Mesothelial cell of epicardium (in vitro differentiated cells): Measurements from ENCODE around the gene ALX4. TPM values are rescaled to one million over a fixed set of nuclear protein-coding genes. Genes with fewer than 3 reads are reported as not detected.

Source experiments
- DNase-seq, 2 experiments: peaks; one replicate each; pipeline ENCODE4 v3.0.0; 2021; ENCODE audit warnings: low spot score in 2 of 2; ENCODE audit not compliant: unreplicated experiment in 2 of 2
- H3K27ac Mint-ChIP-seq: 2 replicates; pipeline ENCODE4 v1.8.0; 2021; ENCODE audit warnings: mixed read lengths
- H3K27me3 Mint-ChIP-seq: 2 replicates; pipeline ENCODE4 v1.8.0; 2021; ENCODE audit warnings: low read depth, mixed read lengths
- H3K36me3 Mint-ChIP-seq: 2 replicates; pipeline ENCODE4 v1.8.0; 2021; ENCODE audit warnings: mixed read lengths
- H3K4me1 Mint-ChIP-seq: 2 replicates; pipeline ENCODE4 v1.8.0; 2021; ENCODE audit warnings: mixed read lengths
- H3K4me3 Mint-ChIP-seq: 2 replicates; pipeline ENCODE4 v1.8.0; 2021; ENCODE audit warnings: mild to moderate bottlenecking, moderate library complexity, mixed read lengths
- H3K9me3 Mint-ChIP-seq: 2 replicates; pipeline ENCODE4 v1.8.0; 2021; ENCODE audit warnings: mixed read lengths
- CTCF ChIP-seq: fragments of 200-600 bp; sonication (generic); IDR thresholded peaks from one replicate; pipeline ENCODE4 v1.5.0; 2021; ENCODE audit warnings: antibody characterized with exemption; ENCODE audit not compliant: unreplicated experiment
- total RNA-seq: library from RNA; stranded (reverse); gene quantifications from 3 replicates; pipeline ENCODE4 v1.2.1, GENCODE V29; 2021

Gene ALX4
- total RNA-seq, 1 donor from 2014 or later = 5.5 TPM

- H3K4me3 Mint-ChIP-seq = no peak overlapping the region
- no peaks in the 10 kb centered on the region for H3K27me3 Mint-ChIP-seq
- peaks cover 41% of the 10 kb centered on the region for H3K4me1 Mint-ChIP-seq
- peaks cover 23% of the 10 kb centered on the region for H3K9me3 Mint-ChIP-seq
- H3K36me3 Mint-ChIP-seq = peaks cover 50% of the 10 kb centered on the region
- no peak overlapping the region for H3K27ac Mint-ChIP-seq
- DNase-seq = no peak
- TF ChIP-seq CTCF = no peak
Observed at GRCh38 chr11:44248109-44248508, 61.8 kb downstream of the ALX4 start.

DNA sequence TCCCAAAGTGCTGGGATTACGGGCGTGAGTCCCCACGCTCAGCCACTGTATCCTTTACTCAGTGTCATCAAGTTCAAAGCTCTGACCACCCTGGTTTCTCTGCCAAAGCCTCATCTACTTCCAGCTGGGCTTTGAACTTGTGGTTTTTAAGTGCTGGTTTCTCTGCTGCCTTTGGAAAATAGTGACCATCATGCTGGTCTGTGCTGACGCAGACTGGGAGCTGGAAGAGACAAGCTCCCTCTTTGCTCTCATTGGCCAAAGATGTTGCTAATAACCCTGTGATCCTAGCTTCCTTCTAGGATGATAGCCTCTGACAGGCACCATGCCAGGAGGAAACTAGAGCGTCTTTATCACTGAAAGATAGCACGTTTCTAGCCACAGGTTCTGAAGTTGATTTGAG is 62.4 kb downstream of the ALX4 start:
- peaks cover 47% of the 10 kb centered on the region for H3K4me1 Mint-ChIP-seq
- no peaks in the 10 kb centered on the region for H3K27me3 Mint-ChIP-seq
- no peak for TF ChIP-seq CTCF
- H3K36me3 Mint-ChIP-seq = peaks cover 44% of the 10 kb centered on the region
- H3K27ac Mint-ChIP-seq = no peak overlapping the region
- DNase-seq = no peak
- peaks cover 17% of the 10 kb centered on the region for H3K9me3 Mint-ChIP-seq
- no peak overlapping the region for H3K4me3 Mint-ChIP-seq

DNA sequence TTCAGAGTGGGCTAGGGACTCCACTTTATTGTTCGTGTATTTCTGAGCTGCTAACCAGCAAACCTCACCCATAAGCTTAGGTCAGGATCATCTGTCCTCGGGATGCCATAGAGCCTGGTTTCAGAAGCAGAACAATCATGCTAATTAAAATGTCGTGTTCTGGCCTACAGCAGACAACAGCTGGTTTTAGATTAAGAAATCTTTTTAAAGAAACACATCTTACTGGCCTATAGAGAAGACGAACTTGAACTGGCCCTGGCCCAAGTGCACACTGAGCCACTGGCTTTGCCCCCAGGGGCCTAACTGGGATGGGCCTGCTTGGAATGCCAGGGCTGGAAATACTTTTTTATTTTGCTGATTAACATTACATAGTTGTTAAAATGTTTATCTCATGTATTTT is 63.2 kb downstream of the ALX4 start:
- H3K4me1 Mint-ChIP-seq = peaks cover 55% of the 10 kb centered on the region
- no peak for TF ChIP-seq CTCF
- H3K27ac Mint-ChIP-seq = peak overlapping the region; percentile 82
- H3K9me3 Mint-ChIP-seq = peaks cover 9% of the 10 kb centered on the region
- DNase-seq = no peak
- no peaks in the 10 kb centered on the region for H3K27me3 Mint-ChIP-seq
- peaks cover 36% of the 10 kb centered on the region for H3K36me3 Mint-ChIP-seq
- H3K4me3 Mint-ChIP-seq = no peak overlapping the region

DNA sequence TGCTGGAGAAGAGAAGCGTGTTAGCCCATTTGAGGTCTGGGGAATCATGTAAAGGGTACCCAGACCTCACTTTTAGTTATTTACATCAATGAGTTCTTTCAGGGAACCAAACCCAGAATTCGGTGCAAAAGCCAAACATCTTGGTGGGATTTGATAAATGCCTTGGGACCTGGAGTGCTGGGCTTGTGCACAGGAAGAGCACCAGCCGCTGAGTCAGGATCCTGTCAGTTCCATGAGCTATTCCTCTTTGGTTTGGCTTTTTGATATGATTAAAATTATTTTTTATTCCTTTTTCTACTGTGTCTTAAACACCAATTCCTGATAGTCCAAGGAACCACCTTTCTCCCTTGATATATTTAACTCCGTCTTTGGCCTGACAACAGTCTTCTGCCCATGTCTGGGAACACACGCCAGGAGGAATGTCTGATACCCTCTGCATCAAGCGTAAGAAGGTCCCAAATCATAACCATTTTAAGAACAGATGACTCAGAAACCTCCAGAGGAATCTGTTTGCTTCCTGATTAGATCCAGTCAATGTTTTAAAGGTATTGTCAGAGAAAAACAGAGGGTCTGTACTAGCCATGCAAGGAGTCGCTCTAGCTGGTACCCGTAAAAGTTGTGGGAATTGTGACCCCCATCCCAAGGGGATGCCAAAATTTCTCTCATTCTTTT is 65.2 kb downstream of the ALX4 start:
- peaks cover 55% of the 10 kb centered on the region for H3K4me1 Mint-ChIP-seq
- H3K4me3 Mint-ChIP-seq = no peak overlapping the region
- DNase-seq = no peak
- no peak for TF ChIP-seq CTCF
- H3K27ac Mint-ChIP-seq = peak overlapping the region; percentile 93
- no peaks in the 10 kb centered on the region for H3K9me3 Mint-ChIP-seq
- peaks cover 26% of the 10 kb centered on the region for H3K36me3 Mint-ChIP-seq
- no peaks in the 10 kb centered on the region for H3K27me3 Mint-ChIP-seq

DNA sequence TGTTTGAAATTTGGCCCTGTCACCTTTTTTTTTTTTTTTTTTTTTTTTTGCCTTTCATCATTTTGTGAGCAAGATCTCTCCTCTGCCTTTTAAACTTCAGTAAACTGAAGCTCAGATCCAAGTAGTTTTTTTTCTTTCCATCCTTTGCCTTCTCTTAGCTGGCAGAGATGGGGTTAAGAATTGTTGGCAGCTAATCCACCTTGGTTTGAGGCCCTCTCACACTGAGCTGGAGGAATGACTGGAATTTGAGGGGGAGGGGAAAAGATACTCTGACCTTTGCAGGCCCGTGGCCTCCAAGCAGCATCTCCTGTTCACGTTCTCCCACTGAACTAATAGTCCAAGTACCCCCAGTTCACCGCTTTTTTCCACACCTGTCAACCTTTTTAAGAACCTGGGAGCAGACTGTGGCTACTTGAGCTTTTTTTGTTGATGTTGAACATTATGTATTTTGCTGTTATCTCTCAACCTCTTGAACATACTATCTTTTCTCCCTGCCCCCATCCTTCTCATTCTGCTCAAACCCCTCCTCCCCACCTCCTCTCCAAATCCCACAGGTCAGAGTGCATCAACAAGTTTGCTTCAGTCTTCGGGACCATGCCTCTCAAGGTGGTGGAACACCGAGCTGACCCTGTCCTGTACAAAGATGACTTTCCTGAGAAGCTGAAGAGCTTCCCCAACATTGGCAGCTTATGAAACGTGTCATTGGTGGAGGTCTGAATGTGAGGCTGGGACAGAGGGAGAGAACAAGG is 66.2 kb downstream of the ALX4 start:
- peak overlapping the region; percentile 79 for H3K27ac Mint-ChIP-seq
- H3K27me3 Mint-ChIP-seq = no peaks in the 10 kb centered on the region
- H3K36me3 Mint-ChIP-seq = peaks cover 22% of the 10 kb centered on the region
- no peak for TF ChIP-seq CTCF
- peak overlapping the region; percentile 13 for H3K4me3 Mint-ChIP-seq
- H3K9me3 Mint-ChIP-seq = no peaks in the 10 kb centered on the region
- DNase-seq = no peak
- peaks cover 55% of the 10 kb centered on the region for H3K4me1 Mint-ChIP-seq
